ENCODE results near the gene TMEM19.

The TMEM19 gene

GRCh38 chr12:71653137-71653536, 32.7 kb upstream of the TMEM19 start:
- Histone ChIP-seq H3K79me2 (ENCODE audit: control insufficient read depth, insufficient read depth, low read length) (peaks cover 19% of the 10 kb centered on the region), H2BK15ac (replicated peaks; ENCODE audit: low read depth) (no peak overlapping the region), H3K27me3 (ENCODE audit: insufficient read depth, low read length, poor library complexity) (no peaks in the 10 kb centered on the region), H3K18ac (ENCODE audit: low read length) (no peak overlapping the region), H3K4me1 (ENCODE audit: control insufficient read depth, low read depth, low read length) (no peaks in the 10 kb centered on the region), H3K36me3 (ENCODE audit: control insufficient read depth, insufficient read depth, low read length) (no peaks in the 10 kb centered on the region), H3K4me3 (ENCODE audit: low read length) (no peak overlapping the region), H2AK5ac (ENCODE audit: low read length) (no peak overlapping the region), H3K56ac (ENCODE audit: low read length) (no peak overlapping the region), H3K23ac (ENCODE audit: low read length) (no peak overlapping the region), H3K4me2 (ENCODE audit: low read length) (no peak overlapping the region), H3K79me1 (ENCODE audit: low read length) (peaks cover 5% of the 10 kb centered on the region), H3K9ac (ENCODE audit: low read length) (no peak overlapping the region), H3K27ac (ENCODE audit: low read depth, low read length) (no peak overlapping the region), H4K5ac (ENCODE audit: low read length) (no peak overlapping the region), H4K8ac (ENCODE audit: low read depth, low read length) (no peak overlapping the region), H2BK5ac (ENCODE audit: low read length) (no peak overlapping the region), H3K4ac (ENCODE audit: low read depth, low read length) (no peak overlapping the region), H2BK120ac (ENCODE audit: low read depth, low read length) (no peak overlapping the region)
- WGBS (ENCODE audit: extremely low coverage, insufficient coverage, low lambda C conversion rate) = no CpG with 5 or more reads among the region's 2 CpGs
- DNase-seq = no peak

- H3K79me1 ChIP-seq (ENCODE audit: low read length) = peaks cover 5% of the 10 kb centered on the region
- no peak overlapping the region for H3K18ac ChIP-seq (ENCODE audit: low read length)
- DNase-seq = no peak
- no peaks in the 10 kb centered on the region for H3K4me1 ChIP-seq (ENCODE audit: control insufficient read depth, low read depth, low read length)
- H3K27me3 ChIP-seq (ENCODE audit: insufficient read depth, low read length, poor library complexity) = no peaks in the 10 kb centered on the region
- H3K4me3 ChIP-seq (ENCODE audit: low read length) = no peak overlapping the region
- no CpG with 5 or more reads among the region's 3 CpGs for WGBS (ENCODE audit: extremely low coverage, insufficient coverage, low lambda C conversion rate)
- no peak overlapping the region for H3K4ac ChIP-seq (ENCODE audit: low read depth, low read length)
- no peak overlapping the region for H4K8ac ChIP-seq (ENCODE audit: low read depth, low read length)
- H4K5ac ChIP-seq (ENCODE audit: low read length) = no peak overlapping the region
- no peak overlapping the region for H2BK120ac ChIP-seq (ENCODE audit: low read depth, low read length)
- peaks cover 19% of the 10 kb centered on the region for H3K79me2 ChIP-seq (ENCODE audit: control insufficient read depth, insufficient read depth, low read length)
- no peak overlapping the region for H2BK5ac ChIP-seq (ENCODE audit: low read length)
- H3K9ac ChIP-seq (ENCODE audit: low read length) = no peak overlapping the region
- H3K36me3 ChIP-seq (ENCODE audit: control insufficient read depth, insufficient read depth, low read length) = no peaks in the 10 kb centered on the region
- H2AK5ac ChIP-seq (ENCODE audit: low read length) = no peak overlapping the region
- no peak overlapping the region for H3K27ac ChIP-seq (ENCODE audit: low read depth, low read length)
- H2BK15ac ChIP-seq (replicated peaks; ENCODE audit: low read depth) = no peak overlapping the region
- no peak overlapping the region for H3K56ac ChIP-seq (ENCODE audit: low read length)
- no peak overlapping the region for H3K4me2 ChIP-seq (ENCODE audit: low read length)
- H3K23ac ChIP-seq (ENCODE audit: low read length) = no peak overlapping the region
These were observed 31.7 kb upstream of the TMEM19 start for GRCh38 chr12:71654200-71654599.

GRCh38 chr12:71655495-71655894, 30.4 kb upstream of the TMEM19 start:
- no peaks in the 10 kb centered on the region for H3K36me3 ChIP-seq (ENCODE audit: control insufficient read depth, insufficient read depth, low read length)
- DNase-seq = no peak
- WGBS (ENCODE audit: extremely low coverage, insufficient coverage, low lambda C conversion rate) = no CpG with 5 or more reads among the region's 1 CpG
- H3K18ac ChIP-seq (ENCODE audit: low read length) = no peak overlapping the region
- peaks cover 19% of the 10 kb centered on the region for H3K79me2 ChIP-seq (ENCODE audit: control insufficient read depth, insufficient read depth, low read length)
- no peak overlapping the region for H2AK5ac ChIP-seq (ENCODE audit: low read length)
- H3K27ac ChIP-seq (ENCODE audit: low read depth, low read length) = no peak overlapping the region
- no peak overlapping the region for H3K4ac ChIP-seq (ENCODE audit: low read depth, low read length)
- H3K79me1 ChIP-seq (ENCODE audit: low read length) = peaks cover 5% of the 10 kb centered on the region
- H3K23ac ChIP-seq (ENCODE audit: low read length) = no peak overlapping the region
- no peak overlapping the region for H3K9ac ChIP-seq (ENCODE audit: low read length)
- H4K8ac ChIP-seq (ENCODE audit: low read depth, low read length) = no peak overlapping the region
- H3K4me1 ChIP-seq (ENCODE audit: control insufficient read depth, low read depth, low read length) = no peaks in the 10 kb centered on the region
- no peak overlapping the region for H2BK15ac ChIP-seq (replicated peaks; ENCODE audit: low read depth)
- H4K5ac ChIP-seq (ENCODE audit: low read length) = no peak overlapping the region
- H3K56ac ChIP-seq (ENCODE audit: low read length) = no peak overlapping the region
- no peak overlapping the region for H2BK120ac ChIP-seq (ENCODE audit: low read depth, low read length)
- no peak overlapping the region for H3K4me2 ChIP-seq (ENCODE audit: low read length)
- no peaks in the 10 kb centered on the region for H3K27me3 ChIP-seq (ENCODE audit: insufficient read depth, low read length, poor library complexity)
- no peak overlapping the region for H3K4me3 ChIP-seq (ENCODE audit: low read length)
- H2BK5ac ChIP-seq (ENCODE audit: low read length) = no peak overlapping the region

- no peak overlapping the region for H2AK5ac ChIP-seq (ENCODE audit: low read length)
- DNase-seq = no peak
- H4K8ac ChIP-seq (ENCODE audit: low read depth, low read length) = no peak overlapping the region
- no peak overlapping the region for H3K4me3 ChIP-seq (ENCODE audit: low read length)
- H3K79me2 ChIP-seq (ENCODE audit: control insufficient read depth, insufficient read depth, low read length) = peaks cover 16% of the 10 kb centered on the region
- H3K23ac ChIP-seq (ENCODE audit: low read length) = no peak overlapping the region
- H3K9ac ChIP-seq (ENCODE audit: low read length) = no peak overlapping the region
- H4K5ac ChIP-seq (ENCODE audit: low read length) = no peak overlapping the region
- H3K4ac ChIP-seq (ENCODE audit: low read depth, low read length) = no peak overlapping the region
- no peak overlapping the region for H2BK5ac ChIP-seq (ENCODE audit: low read length)
- no peaks in the 10 kb centered on the region for H3K27me3 ChIP-seq (ENCODE audit: insufficient read depth, low read length, poor library complexity)
- H3K4me2 ChIP-seq (ENCODE audit: low read length) = no peak overlapping the region
- H3K27ac ChIP-seq (ENCODE audit: low read depth, low read length) = no peak overlapping the region
- H3K56ac ChIP-seq (ENCODE audit: low read length) = no peak overlapping the region
- H3K4me1 ChIP-seq (ENCODE audit: control insufficient read depth, low read depth, low read length) = no peaks in the 10 kb centered on the region
- no peak overlapping the region for H2BK15ac ChIP-seq (replicated peaks; ENCODE audit: low read depth)
- no peaks in the 10 kb centered on the region for H3K36me3 ChIP-seq (ENCODE audit: control insufficient read depth, insufficient read depth, low read length)
- no peak overlapping the region for H2BK120ac ChIP-seq (ENCODE audit: low read depth, low read length)
- WGBS (ENCODE audit: extremely low coverage, insufficient coverage, low lambda C conversion rate) = no CpG with 5 or more reads among the region's 1 CpG
- H3K18ac ChIP-seq (ENCODE audit: low read length) = no peak overlapping the region
- peaks cover 2% of the 10 kb centered on the region for H3K79me1 ChIP-seq (ENCODE audit: low read length)
These were observed 30.0 kb upstream of the TMEM19 start for GRCh38 chr12:71655907-71656306.

GRCh38 chr12:71656740-71657139, 29.1 kb upstream of the TMEM19 start:
- no peaks in the 10 kb centered on the region for H3K4me1 ChIP-seq (ENCODE audit: control insufficient read depth, low read depth, low read length)
- H3K79me2 ChIP-seq (ENCODE audit: control insufficient read depth, insufficient read depth, low read length) = peaks cover 19% of the 10 kb centered on the region
- H2AK5ac ChIP-seq (ENCODE audit: low read length) = no peak overlapping the region

GRCh38 chr12:71661977-71662530, 23.8 kb upstream of the TMEM19 start:
- H3K23ac ChIP-seq (ENCODE audit: low read length) = no peak overlapping the region
- no peak overlapping the region for H2BK15ac ChIP-seq (replicated peaks; ENCODE audit: low read depth)
- no peak for DNase-seq
- H3K4me2 ChIP-seq (ENCODE audit: low read length) = peak overlapping the region; percentile 17
- peak overlapping the region; percentile 6 for H3K56ac ChIP-seq (ENCODE audit: low read length)
- peaks cover 2% of the 10 kb centered on the region for H3K4me1 ChIP-seq (ENCODE audit: control insufficient read depth, low read depth, low read length)
- no peak overlapping the region for H3K4ac ChIP-seq (ENCODE audit: low read depth, low read length)
- H4K8ac ChIP-seq (ENCODE audit: low read depth, low read length) = no peak overlapping the region
- H2BK120ac ChIP-seq (ENCODE audit: low read depth, low read length) = no peak overlapping the region
- H3K4me3 ChIP-seq (ENCODE audit: low read length) = peak overlapping the region; percentile 23
- H3K9ac ChIP-seq (ENCODE audit: low read length) = peak overlapping the region; percentile 99
- H2BK5ac ChIP-seq (ENCODE audit: low read length) = no peak overlapping the region
- H4K5ac ChIP-seq (ENCODE audit: low read length) = no peak overlapping the region
- peaks cover 2% of the 10 kb centered on the region for H3K79me1 ChIP-seq (ENCODE audit: low read length)
- H2AK5ac ChIP-seq (ENCODE audit: low read length) = no peak overlapping the region
- no peaks in the 10 kb centered on the region for H3K27me3 ChIP-seq (ENCODE audit: insufficient read depth, low read length, poor library complexity)
- peaks cover 25% of the 10 kb centered on the region for H3K79me2 ChIP-seq (ENCODE audit: control insufficient read depth, insufficient read depth, low read length)
- H3K27ac ChIP-seq (ENCODE audit: low read depth, low read length) = no peak overlapping the region
- no peak overlapping the region for H3K18ac ChIP-seq (ENCODE audit: low read length)
- no peaks in the 10 kb centered on the region for H3K36me3 ChIP-seq (ENCODE audit: control insufficient read depth, insufficient read depth, low read length)
- WGBS (ENCODE audit: extremely low coverage, insufficient coverage, low lambda C conversion rate) = 100% methylated on average over 1 of the region's 8 CpGs

More at GRCh38 chr12:71656740-71657139, 29.1 kb upstream of the TMEM19 start:
- Histone ChIP-seq H3K18ac (ENCODE audit: low read length) (no peak overlapping the region), H3K23ac (ENCODE audit: low read length) (no peak overlapping the region), H4K5ac (ENCODE audit: low read length) (no peak overlapping the region), H2BK5ac (ENCODE audit: low read length) (no peak overlapping the region), H4K8ac (ENCODE audit: low read depth, low read length) (no peak overlapping the region), H3K4me3 (ENCODE audit: low read length) (no peak overlapping the region), H3K9ac (ENCODE audit: low read length) (no peak overlapping the region), H3K4ac (ENCODE audit: low read depth, low read length) (no peak overlapping the region), H2BK120ac (ENCODE audit: low read depth, low read length) (no peak overlapping the region), H3K56ac (ENCODE audit: low read length) (no peak overlapping the region), H3K27ac (ENCODE audit: low read depth, low read length) (no peak overlapping the region), H3K36me3 (ENCODE audit: control insufficient read depth, insufficient read depth, low read length) (no peaks in the 10 kb centered on the region), H3K79me1 (ENCODE audit: low read length) (peaks cover under 1% of the 10 kb centered on the region), H3K4me2 (ENCODE audit: low read length) (no peak overlapping the region), H2BK15ac (replicated peaks; ENCODE audit: low read depth) (no peak overlapping the region), H3K27me3 (ENCODE audit: insufficient read depth, low read length, poor library complexity) (no peaks in the 10 kb centered on the region)
- no CpG with 5 or more reads among the region's 3 CpGs for WGBS (ENCODE audit: extremely low coverage, insufficient coverage, low lambda C conversion rate)
- DNase-seq = no peak
